H9 (cell line): ENCODE data around the gene KAZN. TPM values are rescaled to one million over a fixed set of nuclear protein-coding genes. Genes with fewer than 3 reads are reported as not detected.

Experiments
- DNase-seq: peaks from one replicate; pipeline ENCODE4 v3.0.0-alpha.2; 2017
- H2AFZ ChIP-seq: one replicate; pipeline ENCODE4 v1.6.1; 2013; ENCODE audit warnings: mild to moderate bottlenecking, low read length, control low read depth, moderate library complexity
- H2AK5ac ChIP-seq: 2 replicates; pipeline ENCODE4 v1.6.1; 2013; ENCODE audit warnings: low read length, control low read depth, mixed read lengths; ENCODE audit not compliant: insufficient read length
- H2BK120ac ChIP-seq: one replicate; pipeline ENCODE4 v1.6.1; 2013; ENCODE audit warnings: low read depth, mild to moderate bottlenecking, low read length, control low read depth, inconsistent platforms; ENCODE audit not compliant: poor library complexity, severe bottlenecking
- H2BK12ac ChIP-seq: 2 replicates; pipeline ENCODE4 v1.6.1; 2013; ENCODE audit warnings: low read length, control low read depth, mixed read lengths, low read depth; ENCODE audit not compliant: insufficient read length
- H2BK15ac ChIP-seq: 2 replicates; pipeline ENCODE4 v1.6.1; 2013; ENCODE audit warnings: low read depth, low read length, control low read depth
- H2BK20ac ChIP-seq: one replicate; pipeline ENCODE4 v1.6.1; 2013; ENCODE audit warnings: low read depth, mild to moderate bottlenecking, low read length, control low read depth, inconsistent platforms; ENCODE audit not compliant: poor library complexity, severe bottlenecking
- H2BK5ac ChIP-seq: 2 replicates; pipeline ENCODE4 v1.6.1; 2013; ENCODE audit warnings: low read length, control low read depth, mixed read lengths; ENCODE audit not compliant: insufficient read length
- H3K14ac ChIP-seq: 2 replicates; pipeline ENCODE4 v1.6.1; 2013; ENCODE audit warnings: low read length, control low read depth; ENCODE audit not compliant: insufficient read depth
- H3K18ac ChIP-seq: 2 replicates; pipeline ENCODE4 v1.6.1; 2013; ENCODE audit warnings: low read depth, mild to moderate bottlenecking, mixed read lengths, low read length, control low read depth; ENCODE audit not compliant: insufficient read length
- H3K23ac ChIP-seq: 2 replicates; pipeline ENCODE4 v1.6.1; 2013; ENCODE audit warnings: low read length, control low read depth, mixed read lengths, low read depth; ENCODE audit not compliant: insufficient read length
- H3K23me2 ChIP-seq: 2 replicates; pipeline ENCODE4 v1.6.1; 2013; ENCODE audit warnings: low read depth, mild to moderate bottlenecking, mixed read lengths, low read length, control low read depth; ENCODE audit not compliant: insufficient read length, poor library complexity, severe bottlenecking
- H3K27ac ChIP-seq: 2 replicates; pipeline ENCODE4 v1.5.1; 2013; ENCODE audit warnings: low read length, control low read depth, mixed read lengths, low read depth; ENCODE audit not compliant: insufficient read length
- H3K27me3 ChIP-seq: 2 replicates; pipeline ENCODE4 v1.6.1; 2013; ENCODE audit warnings: low read length, control low read depth, inconsistent platforms; ENCODE audit not compliant: insufficient read depth
- H3K4ac ChIP-seq: 2 replicates; pipeline ENCODE4 v1.6.1; 2013; ENCODE audit warnings: low read depth, mild to moderate bottlenecking, control low read depth, inconsistent platforms, low read length, moderate library complexity
- H3K4me1 ChIP-seq: 2 replicates; pipeline ENCODE4 v1.6.1; 2013; ENCODE audit warnings: low read length, control low read depth, inconsistent platforms; ENCODE audit not compliant: insufficient read depth
- H3K4me2 ChIP-seq: 2 replicates; pipeline ENCODE4 v1.6.1; 2013; ENCODE audit warnings: low read length, control low read depth, mixed read lengths; ENCODE audit not compliant: insufficient read length, insufficient read depth
- H3K56ac ChIP-seq: 2 replicates; pipeline ENCODE4 v1.6.1; 2013; ENCODE audit warnings: low read depth, mild to moderate bottlenecking, mixed read lengths, low read length, control low read depth; ENCODE audit not compliant: insufficient read length
- H3K79me1 ChIP-seq: 2 replicates; pipeline ENCODE4 v1.6.1; 2013; ENCODE audit warnings: low read depth, mild to moderate bottlenecking, moderate library complexity, low read length, control low read depth, inconsistent platforms; ENCODE audit not compliant: insufficient read depth, poor library complexity, severe bottlenecking
- H3K79me2 ChIP-seq: 2 replicates; pipeline ENCODE4 v1.6.1; 2013; ENCODE audit warnings: low read length, control low read depth, inconsistent platforms; ENCODE audit not compliant: insufficient read depth
- H3K9ac ChIP-seq: 2 replicates; pipeline ENCODE4 v1.6.1; 2013; ENCODE audit warnings: low read length, control low read depth, mixed read lengths; ENCODE audit not compliant: insufficient read length; ENCODE audit errors: extremely low read depth
- H3K9me3 ChIP-seq: one replicate; pipeline ENCODE4 v1.6.1; 2013; ENCODE audit warnings: low read depth, low read length, inconsistent platforms; ENCODE audit not compliant: control insufficient read depth
- H3T11ph ChIP-seq: one replicate; pipeline ENCODE4 v1.6.1; 2013; ENCODE audit warnings: mild to moderate bottlenecking, low read length, control low read depth, inconsistent platforms
- H4K20me1 ChIP-seq: one replicate; pipeline ENCODE4 v1.6.1; 2013; ENCODE audit not compliant: control insufficient read depth, insufficient read length, insufficient read depth
- H4K5ac ChIP-seq: 2 replicates; pipeline ENCODE4 v1.6.1; 2013; ENCODE audit warnings: low read depth, mild to moderate bottlenecking, mixed read lengths, low read length, control low read depth; ENCODE audit not compliant: insufficient read length
- H4K8ac ChIP-seq: replicated peaks from 2 replicates; pipeline ENCODE4 v1.6.1; 2013; ENCODE audit warnings: low read length, control low read depth, mixed read lengths, low read depth; ENCODE audit not compliant: insufficient read length
- H4K91ac ChIP-seq: 2 replicates; pipeline ENCODE4 v1.6.1; 2013; ENCODE audit warnings: low read depth, mild to moderate bottlenecking, moderate library complexity, mixed read lengths, low read length, control low read depth; ENCODE audit not compliant: insufficient read length
- H3K27ac Mint-ChIP-seq, 3 experiments: 2 replicates in 2 of 3; 3 replicates in 1 of 3; pipeline ENCODE4 v1.8.0; 2020 to 2021; ENCODE audit warnings: mixed read lengths in 3 of 3, mild to moderate bottlenecking in 1 of 3, moderate library complexity in 1 of 3
- H3K27me3 Mint-ChIP-seq: 2 replicates; pipeline ENCODE4 v1.8.0; 2021; ENCODE audit warnings: low read depth, mild to moderate bottlenecking, moderate library complexity, mixed read lengths
- H3K36me3 Mint-ChIP-seq, 3 experiments: 2 replicates in 2 of 3; 3 replicates in 1 of 3; pipeline ENCODE4 v1.8.0; 2020 to 2021; ENCODE audit warnings: low read depth in 3 of 3, mixed read lengths in 3 of 3; ENCODE audit not compliant: insufficient read depth in 1 of 3
- H3K4me1 Mint-ChIP-seq, 2 experiments: 2 replicates each; pipeline ENCODE4 v1.8.0; 2020; ENCODE audit warnings: mixed read lengths in 2 of 2
- H3K4me3 Mint-ChIP-seq, 2 experiments: 2 replicates in 1 of 2; 3 replicates in 1 of 2; pipeline ENCODE4 v1.8.0; 2020 to 2021; ENCODE audit warnings: mild to moderate bottlenecking in 2 of 2, mixed read lengths in 2 of 2, moderate library complexity in 1 of 2
- H3K9me3 Mint-ChIP-seq, 2 experiments: 2 replicates in 1 of 2; 3 replicates in 1 of 2; pipeline ENCODE4 v1.8.0; 2020; ENCODE audit warnings: mild to moderate bottlenecking in 2 of 2, mixed read lengths in 2 of 2, moderate library complexity in 1 of 2
- CTCF ChIP-seq: fragments of 200-600 bp; sonication (generic); conservative IDR thresholded peaks from 3 replicates; pipeline ENCODE4 v1.8.0; 2021; ENCODE audit warnings: antibody characterized with exemption, mild to moderate bottlenecking
- WGBS: extraction: QIAGEN DNeasy Blood & Tissue Kit; methylation state at CpG from one replicate; pipeline ENCODE4 v1.1.7; 2013; ENCODE audit warnings: missing lambda C conversion rate, low lambda C conversion rate, mixed read lengths; ENCODE audit not compliant: insufficient read length; ENCODE audit errors: extremely low coverage; 5-methylcytosine and 5-hydroxymethylcytosine counted together
- total RNA-seq: library from RNA; stranded (reverse); gene quantifications from 2 replicates; pipeline ENCODE4 v1.2.1, GENCODE V29; 2021

Gene KAZN
- total RNA-seq, 1 experiment from 2014 or later, result 7.6 TPM

DNA sequence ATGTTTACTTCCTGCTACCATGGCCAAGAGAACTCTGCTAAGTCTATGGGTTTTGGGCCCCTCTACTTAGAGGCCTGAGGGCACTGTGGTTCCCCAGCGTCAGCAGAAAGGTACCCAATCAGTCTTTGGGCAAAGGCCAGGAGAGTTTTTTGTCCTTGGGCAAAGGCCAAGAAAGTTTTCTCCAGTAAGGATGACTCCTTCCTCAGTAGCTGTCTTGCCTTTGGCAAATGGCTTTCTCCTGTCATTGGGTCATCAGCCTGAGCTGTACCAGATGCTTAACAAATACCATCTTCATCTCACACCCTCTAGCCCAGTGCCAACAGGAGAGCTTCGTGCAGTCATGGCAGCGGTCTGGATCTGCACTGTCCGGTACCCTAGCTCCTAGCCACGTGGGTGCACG, 355.7 kb downstream of the KAZN start:
- H3T11ph ChIP-seq, result no peak overlapping the region
- no peak overlapping the region for H3K23ac ChIP-seq
- H3K14ac ChIP-seq, result no peak overlapping the region
- no peak overlapping the region for H2AK5ac ChIP-seq
- no peak overlapping the region for H3K27ac Mint-ChIP-seq
- no peaks in the 10 kb centered on the region for H3K27me3 ChIP-seq
- DNase-seq, result no peak
- no peaks in the 10 kb centered on the region for H3K9me3 ChIP-seq
- H3K4me3 Mint-ChIP-seq, result no peak overlapping the region
- H3K56ac ChIP-seq, result no peak overlapping the region
- no peak overlapping the region for H2BK120ac ChIP-seq
- H4K91ac ChIP-seq, result no peak overlapping the region
- H4K20me1 ChIP-seq, result no peaks in the 10 kb centered on the region
- H4K5ac ChIP-seq, result no peak overlapping the region
- no peak overlapping the region for H2AFZ ChIP-seq
- no peaks in the 10 kb centered on the region for H3K79me1 ChIP-seq
- no peak overlapping the region for H3K27ac ChIP-seq
- no peaks in the 10 kb centered on the region for H3K79me2 ChIP-seq
- H3K18ac ChIP-seq, result no peak overlapping the region
- H3K36me3 Mint-ChIP-seq, result peaks cover 0 to 2% (median 0%) of the 10 kb centered on the region in 3 experiments; a peak in 2 of 7 replicates
- no peak overlapping the region for H2BK20ac ChIP-seq
- no peak overlapping the region for H3K4ac ChIP-seq
- peaks cover 14 to 31% of the 10 kb centered on the region in 2 experiments for H3K4me1 Mint-ChIP-seq
- no peak overlapping the region for H3K9ac ChIP-seq
- no peak overlapping the region for H2BK5ac ChIP-seq
- H3K27me3 Mint-ChIP-seq, result no peaks in the 10 kb centered on the region
- no peak overlapping the region for H2BK15ac ChIP-seq
- peaks cover 0 to 2% of the 10 kb centered on the region in 2 experiments; a peak in 4 of 5 replicates for H3K9me3 Mint-ChIP-seq
- WGBS, result no CpG with 5 or more reads among the region's 6 CpGs
- no peak for TF ChIP-seq CTCF
- H3K23me2 ChIP-seq, result no peaks in the 10 kb centered on the region
- H3K4me2 ChIP-seq, result no peak overlapping the region
- no peak overlapping the region for H4K8ac ChIP-seq
- peaks cover 4% of the 10 kb centered on the region; the same call in 1 of the 2 replicates for H3K4me1 ChIP-seq
- no peak overlapping the region for H2BK12ac ChIP-seq
